ENCODE results near the gene NF2. TPM values are rescaled to one million over a fixed set of nuclear protein-coding genes. Genes with fewer than 3 reads are reported as not detected.

NF2 gene
- total RNA-seq, 2 donors from 2014 or later = 45.7 to 51.4 TPM

DNA sequence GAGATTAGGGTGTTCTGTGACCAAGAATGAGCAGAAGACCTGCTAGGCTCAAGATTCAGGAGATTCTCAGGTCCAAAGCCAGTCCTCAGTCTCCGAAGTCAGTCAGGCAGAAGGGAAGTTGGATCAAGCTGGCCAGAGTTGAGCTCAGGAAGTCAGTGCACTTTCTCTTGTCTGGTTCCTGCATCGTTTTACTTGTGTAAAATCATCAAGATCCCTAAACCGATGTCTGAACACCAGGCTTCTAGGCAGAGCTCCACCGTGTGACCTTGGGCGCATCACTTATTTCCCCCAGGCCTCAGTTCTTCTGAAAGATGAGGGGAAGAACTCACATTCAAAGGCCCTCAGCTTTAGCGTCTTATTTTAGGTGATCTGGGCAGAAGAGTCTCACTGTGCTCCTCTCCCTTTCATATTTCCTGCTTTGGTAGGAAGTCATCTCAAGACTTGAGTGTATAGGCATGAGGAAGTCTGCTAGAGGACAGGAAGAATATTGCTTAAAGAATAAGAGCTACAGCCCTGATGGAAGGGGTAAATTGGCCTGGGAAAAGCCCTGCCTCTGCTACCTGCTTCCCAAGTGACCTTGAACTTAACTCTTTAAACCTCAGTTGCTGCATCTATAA, 20.2 kb downstream of the NF2 start:
- Mint-ChIP-seq H3K27me3 (ENCODE audit: insufficient read depth) (no peaks in the 10 kb centered on the region), H3K27ac (no peak overlapping the region), H3K4me1 (peaks cover 2% of the 10 kb centered on the region), H3K4me3 (no peak overlapping the region), H3K9me3 (no peaks in the 10 kb centered on the region), H3K36me3 (ENCODE audit: low read depth) (no peaks in the 10 kb centered on the region)
- TF ChIP-seq, protein P1, sequence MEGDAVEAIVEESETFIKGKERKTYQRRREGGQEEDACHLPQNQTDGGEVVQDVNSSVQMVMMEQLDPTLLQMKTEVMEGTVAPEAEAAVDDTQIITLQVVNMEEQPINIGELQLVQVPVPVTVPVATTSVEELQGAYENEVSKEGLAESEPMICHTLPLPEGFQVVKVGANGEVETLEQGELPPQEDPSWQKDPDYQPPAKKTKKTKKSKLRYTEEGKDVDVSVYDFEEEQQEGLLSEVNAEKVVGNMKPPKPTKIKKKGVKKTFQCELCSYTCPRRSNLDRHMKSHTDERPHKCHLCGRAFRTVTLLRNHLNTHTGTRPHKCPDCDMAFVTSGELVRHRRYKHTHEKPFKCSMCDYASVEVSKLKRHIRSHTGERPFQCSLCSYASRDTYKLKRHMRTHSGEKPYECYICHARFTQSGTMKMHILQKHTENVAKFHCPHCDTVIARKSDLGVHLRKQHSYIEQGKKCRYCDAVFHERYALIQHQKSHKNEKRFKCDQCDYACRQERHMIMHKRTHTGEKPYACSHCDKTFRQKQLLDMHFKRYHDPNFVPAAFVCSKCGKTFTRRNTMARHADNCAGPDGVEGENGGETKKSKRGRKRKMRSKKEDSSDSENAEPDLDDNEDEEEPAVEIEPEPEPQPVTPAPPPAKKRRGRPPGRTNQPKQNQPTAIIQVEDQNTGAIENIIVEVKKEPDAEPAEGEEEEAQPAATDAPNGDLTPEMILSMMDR (conservative IDR thresholded peaks at IDR 0.05) = no peak
- WGBS, 2 experiments (ENCODE audit: insufficient coverage in 1 of 2, insufficient read length in 1 of 2) = 81 to 83% methylated on average over 5 to 6 of the region's 6 CpGs
- no peak for DNase-seq
- Histone ChIP-seq H3K27me3 (ENCODE audit: control insufficient read depth, insufficient read depth, low read length, poor library complexity, severe bottlenecking) (no peaks in the 10 kb centered on the region), H3K4me1 (ENCODE audit: control insufficient read depth, insufficient read depth, low read length) (no peaks in the 10 kb centered on the region), H3K9ac (ENCODE audit: extremely low read depth, low read length, poor library complexity, severe bottlenecking) (no peak overlapping the region), H3K4me3 (ENCODE audit: low read length) (no peak overlapping the region), H3K27ac (ENCODE audit: low read depth, low read length) (no peak overlapping the region), H3K36me3 (ENCODE audit: control insufficient read depth, insufficient read depth, low read length) (no peaks in the 10 kb centered on the region), H3K9me3 (ENCODE audit: control insufficient read depth, low read length) (no peaks in the 10 kb centered on the region)

DNA sequence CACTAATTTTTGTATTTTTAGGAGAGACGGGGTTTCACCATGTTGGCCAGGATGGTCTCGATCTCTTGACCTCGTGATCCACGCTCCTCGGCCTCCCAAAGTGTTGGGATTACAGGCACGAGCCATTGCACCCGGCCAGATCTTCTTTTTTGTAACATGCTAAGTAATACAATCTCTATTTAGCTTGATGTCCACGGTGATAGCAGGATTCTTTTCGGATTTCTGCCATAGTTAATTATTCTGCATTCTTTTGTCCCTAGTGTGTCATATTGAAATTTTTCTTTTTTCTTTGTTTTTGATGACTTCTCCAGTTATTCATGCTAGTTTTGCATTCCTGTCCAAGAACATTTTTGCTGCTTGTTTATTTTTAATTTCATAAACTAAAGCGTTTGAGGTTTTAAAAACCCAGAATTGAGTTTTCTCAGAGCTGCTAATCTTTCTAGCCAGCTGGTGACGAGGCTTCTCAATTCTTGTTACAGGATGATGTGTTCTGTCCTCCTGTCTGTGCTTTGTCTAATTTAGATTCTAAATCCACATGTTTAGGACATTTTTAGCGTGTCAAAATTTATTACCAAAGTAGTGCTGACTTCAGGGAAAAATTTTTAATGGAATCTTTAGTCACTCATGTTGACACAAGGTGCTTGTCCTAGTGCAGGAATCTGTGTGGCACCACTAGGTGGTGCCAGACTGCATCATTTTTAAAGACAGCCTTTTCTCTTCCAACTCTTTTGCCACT, 21.8 kb downstream of the NF2 start:
- no peak overlapping the region for H3K4me3 Mint-ChIP-seq
- 82 to 91% methylated on average over 9 to 12 of the region's 12 CpGs for WGBS, 2 experiments (ENCODE audit: insufficient coverage in 1 of 2, insufficient read length in 1 of 2)
- DNase-seq = peak; percentile 60

GRCh38 chr22:29626497-29627195, 23.2 kb downstream of the NF2 start:
- H3K9ac ChIP-seq (ENCODE audit: extremely low read depth, low read length, poor library complexity, severe bottlenecking) = no peak overlapping the region
- H3K27me3 Mint-ChIP-seq (ENCODE audit: insufficient read depth) = no peaks in the 10 kb centered on the region
- H3K27ac ChIP-seq (ENCODE audit: low read depth, low read length) = no peak overlapping the region
- no peaks in the 10 kb centered on the region for H3K9me3 ChIP-seq (ENCODE audit: control insufficient read depth, low read length)
- WGBS, 2 experiments (ENCODE audit: insufficient coverage in 1 of 2, insufficient read length in 1 of 2) = 93 to 100% methylated on average over 1 to 2 of the region's 3 CpGs
- DNase-seq = no peak
- H3K4me1 Mint-ChIP-seq = peaks cover 2% of the 10 kb centered on the region
- no peak overlapping the region for H3K27ac Mint-ChIP-seq
- no peaks in the 10 kb centered on the region for H3K27me3 ChIP-seq (ENCODE audit: control insufficient read depth, insufficient read depth, low read length, poor library complexity, severe bottlenecking)
- H3K4me3 Mint-ChIP-seq = no peak overlapping the region
- H3K4me1 ChIP-seq (ENCODE audit: control insufficient read depth, insufficient read depth, low read length) = no peaks in the 10 kb centered on the region
- no peaks in the 10 kb centered on the region for H3K36me3 ChIP-seq (ENCODE audit: control insufficient read depth, insufficient read depth, low read length)
- H3K36me3 Mint-ChIP-seq (ENCODE audit: low read depth) = no peaks in the 10 kb centered on the region
- TF ChIP-seq, protein P1 (conservative IDR thresholded peaks at IDR 0.05) = no peak
- no peak overlapping the region for H3K4me3 ChIP-seq (ENCODE audit: low read length)
- no peaks in the 10 kb centered on the region for H3K9me3 Mint-ChIP-seq

More for the DNA sequence above, 21.8 kb downstream of the NF2 start:
- Histone ChIP-seq H3K4me3 (ENCODE audit: low read length) (no peak overlapping the region), H3K4me1 (ENCODE audit: control insufficient read depth, insufficient read depth, low read length) (no peaks in the 10 kb centered on the region), H3K27ac (ENCODE audit: low read depth, low read length) (no peak overlapping the region), H3K9ac (ENCODE audit: extremely low read depth, low read length, poor library complexity, severe bottlenecking) (no peak overlapping the region), H3K9me3 (ENCODE audit: control insufficient read depth, low read length) (no peaks in the 10 kb centered on the region), H3K27me3 (ENCODE audit: control insufficient read depth, insufficient read depth, low read length, poor library complexity, severe bottlenecking) (no peaks in the 10 kb centered on the region), H3K36me3 (ENCODE audit: control insufficient read depth, insufficient read depth, low read length) (no peaks in the 10 kb centered on the region)
- TF ChIP-seq, protein P1 (conservative IDR thresholded peaks at IDR 0.05) = peak; percentile 98
- Mint-ChIP-seq H3K36me3 (ENCODE audit: low read depth) (no peaks in the 10 kb centered on the region), H3K9me3 (no peaks in the 10 kb centered on the region), H3K27ac (peak overlapping the region; percentile 62), H3K4me1 (peaks cover 2% of the 10 kb centered on the region), H3K27me3 (ENCODE audit: insufficient read depth) (no peaks in the 10 kb centered on the region)
